ENCODE results near the gene EFNA4. TPM values are rescaled to one million over a fixed set of nuclear protein-coding genes. Genes with fewer than 3 reads are reported as not detected.

Gene EFNA4
- total RNA-seq, 1 donor from 2014 or later: 46.8 TPM

DNA sequence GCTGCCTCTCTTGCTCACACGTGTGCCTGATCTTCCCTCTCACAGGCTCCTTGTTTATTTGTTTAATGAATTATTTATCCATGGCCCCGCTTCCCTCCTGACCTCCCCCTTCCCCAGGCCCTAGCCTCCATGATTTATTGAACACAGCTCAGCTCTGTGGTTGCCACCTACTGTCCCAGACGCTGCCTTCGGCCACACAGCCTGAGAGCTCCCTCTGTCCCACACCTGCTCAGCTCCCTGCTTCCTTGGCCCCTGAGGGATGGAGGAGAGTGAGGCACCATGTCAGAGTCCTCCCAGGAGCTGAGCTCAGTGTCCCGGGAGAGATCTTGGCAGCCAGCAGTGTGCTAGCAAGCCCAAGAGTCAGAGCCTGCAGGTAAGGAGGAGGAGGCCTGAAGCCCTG, 12.0 kb downstream of the EFNA4 start:
- no peaks in the 10 kb centered on the region for H3K9me3 Mint-ChIP-seq (ENCODE audit: low read depth)
- H3K27me3 Mint-ChIP-seq: peaks cover 23% of the 10 kb centered on the region
- no peaks in the 10 kb centered on the region for H3K36me3 Mint-ChIP-seq (ENCODE audit: insufficient read depth)
- H3K27ac Mint-ChIP-seq: peak overlapping the region; percentile 88
- peaks cover 27% of the 10 kb centered on the region for H3K4me1 Mint-ChIP-seq (ENCODE audit: low read depth)
- TF ChIP-seq, protein P1, sequence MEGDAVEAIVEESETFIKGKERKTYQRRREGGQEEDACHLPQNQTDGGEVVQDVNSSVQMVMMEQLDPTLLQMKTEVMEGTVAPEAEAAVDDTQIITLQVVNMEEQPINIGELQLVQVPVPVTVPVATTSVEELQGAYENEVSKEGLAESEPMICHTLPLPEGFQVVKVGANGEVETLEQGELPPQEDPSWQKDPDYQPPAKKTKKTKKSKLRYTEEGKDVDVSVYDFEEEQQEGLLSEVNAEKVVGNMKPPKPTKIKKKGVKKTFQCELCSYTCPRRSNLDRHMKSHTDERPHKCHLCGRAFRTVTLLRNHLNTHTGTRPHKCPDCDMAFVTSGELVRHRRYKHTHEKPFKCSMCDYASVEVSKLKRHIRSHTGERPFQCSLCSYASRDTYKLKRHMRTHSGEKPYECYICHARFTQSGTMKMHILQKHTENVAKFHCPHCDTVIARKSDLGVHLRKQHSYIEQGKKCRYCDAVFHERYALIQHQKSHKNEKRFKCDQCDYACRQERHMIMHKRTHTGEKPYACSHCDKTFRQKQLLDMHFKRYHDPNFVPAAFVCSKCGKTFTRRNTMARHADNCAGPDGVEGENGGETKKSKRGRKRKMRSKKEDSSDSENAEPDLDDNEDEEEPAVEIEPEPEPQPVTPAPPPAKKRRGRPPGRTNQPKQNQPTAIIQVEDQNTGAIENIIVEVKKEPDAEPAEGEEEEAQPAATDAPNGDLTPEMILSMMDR (IDR thresholded peaks at IDR 0.05; ENCODE audit: unreplicated experiment): no peak
- H3K4me3 Mint-ChIP-seq (ENCODE audit: low read depth): no peak overlapping the region
- DNase-seq (ENCODE audit: low spot score, unreplicated experiment): no peak

DNA sequence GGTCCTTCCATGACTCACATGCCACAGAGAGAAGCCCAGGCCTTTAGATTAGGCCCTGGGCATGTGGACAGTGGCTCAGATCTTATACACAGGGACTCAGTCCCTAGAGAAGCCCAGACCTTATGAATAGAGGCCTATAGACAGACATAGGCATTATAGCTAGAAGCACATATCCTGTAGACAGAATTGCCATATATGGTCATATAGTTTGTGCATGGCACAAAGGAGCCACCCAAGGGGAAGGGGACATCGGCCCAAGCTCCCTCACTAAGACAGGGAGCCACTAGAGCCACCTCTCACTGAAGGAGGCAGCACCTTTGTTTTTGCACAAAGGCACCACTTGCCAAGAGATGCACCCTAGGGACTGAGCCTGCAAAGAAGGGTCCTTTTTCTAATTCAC, 12.8 kb downstream of the EFNA4 start:
- TF ChIP-seq, protein P1 (IDR thresholded peaks at IDR 0.05; ENCODE audit: unreplicated experiment): no peak

DNA sequence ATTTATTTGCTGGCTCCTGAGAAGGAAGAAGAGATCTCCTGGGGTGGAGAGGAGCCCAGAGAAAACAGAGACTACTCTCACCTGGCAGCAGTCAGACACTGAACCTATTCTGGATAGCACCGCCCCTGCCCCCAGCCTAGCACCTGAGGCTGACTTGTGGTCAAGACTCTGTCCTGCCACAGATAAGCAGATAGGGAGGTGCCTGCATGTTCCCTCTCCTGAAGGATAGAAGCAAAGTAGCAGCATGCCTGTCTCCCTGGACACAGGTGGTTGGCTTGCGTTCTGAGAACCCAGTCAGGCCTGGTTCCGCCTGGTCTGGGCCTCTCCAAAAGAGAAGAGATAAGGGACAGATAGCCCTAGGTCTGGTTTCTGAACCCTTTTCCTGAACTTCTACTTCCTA, 13.8 kb downstream of the EFNA4 start:
- peaks cover 23% of the 10 kb centered on the region for H3K27me3 Mint-ChIP-seq
- H3K9me3 Mint-ChIP-seq (ENCODE audit: low read depth): no peaks in the 10 kb centered on the region
- no peaks in the 10 kb centered on the region for H3K36me3 Mint-ChIP-seq (ENCODE audit: insufficient read depth)
- H3K4me3 Mint-ChIP-seq (ENCODE audit: low read depth): peak overlapping the region; percentile 51
- H3K27ac Mint-ChIP-seq: no peak overlapping the region
- no peak for DNase-seq (ENCODE audit: low spot score, unreplicated experiment)
- TF ChIP-seq, protein P1 (IDR thresholded peaks at IDR 0.05; ENCODE audit: unreplicated experiment): no peak
- peaks cover 25% of the 10 kb centered on the region for H3K4me1 Mint-ChIP-seq (ENCODE audit: low read depth)

More for the DNA sequence above, 12.8 kb downstream of the EFNA4 start:
- DNase-seq (ENCODE audit: low spot score, unreplicated experiment): no peak
- H3K9me3 Mint-ChIP-seq (ENCODE audit: low read depth): no peaks in the 10 kb centered on the region
- H3K4me1 Mint-ChIP-seq (ENCODE audit: low read depth): peaks cover 29% of the 10 kb centered on the region
- no peak overlapping the region for H3K27ac Mint-ChIP-seq
- H3K4me3 Mint-ChIP-seq (ENCODE audit: low read depth): no peak overlapping the region
- no peaks in the 10 kb centered on the region for H3K36me3 Mint-ChIP-seq (ENCODE audit: insufficient read depth)
- H3K27me3 Mint-ChIP-seq: peaks cover 25% of the 10 kb centered on the region

DNA sequence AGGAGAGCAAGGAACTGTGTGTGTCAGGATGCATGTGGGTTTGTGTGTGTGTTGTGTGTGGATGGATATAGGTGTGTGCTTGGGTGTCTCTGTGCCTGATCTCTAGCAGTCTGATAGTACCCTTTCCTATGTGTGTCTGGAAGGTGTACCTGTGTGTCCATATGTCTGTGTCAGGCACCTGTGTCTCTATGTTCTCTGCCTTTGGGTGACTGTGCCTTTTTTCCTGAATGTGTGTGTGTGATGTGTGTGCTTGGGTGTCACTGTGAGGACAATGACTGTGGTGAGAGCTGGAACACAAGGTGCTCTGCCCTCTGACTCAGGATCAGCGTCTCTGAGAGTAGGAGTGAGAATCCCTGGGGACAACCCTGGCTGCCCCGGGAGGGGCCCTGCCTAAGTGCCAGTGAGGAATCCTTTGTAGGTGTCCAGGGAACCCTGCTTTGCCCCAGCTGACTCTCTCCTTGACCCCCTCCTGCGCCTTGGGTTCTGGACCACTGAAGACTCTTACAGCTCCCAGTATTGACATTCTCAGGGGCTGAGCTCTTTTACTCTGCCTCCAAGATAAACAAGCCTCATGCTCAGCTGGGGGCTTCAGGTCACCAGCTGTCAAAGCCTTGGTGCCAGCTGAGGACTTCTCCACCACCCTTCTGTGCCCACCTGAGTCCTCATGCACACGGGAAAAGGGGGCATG, 14.4 kb downstream of the EFNA4 start:
- Mint-ChIP-seq H3K9me3 (ENCODE audit: low read depth) (no peaks in the 10 kb centered on the region), H3K36me3 (ENCODE audit: insufficient read depth) (no peaks in the 10 kb centered on the region), H3K27me3 (peaks cover 25% of the 10 kb centered on the region), H3K27ac (peak overlapping the region; percentile 5), H3K4me3 (ENCODE audit: low read depth) (peak overlapping the region; percentile 83), H3K4me1 (ENCODE audit: low read depth) (peaks cover 28% of the 10 kb centered on the region)
- TF ChIP-seq, protein P1 (IDR thresholded peaks at IDR 0.05; ENCODE audit: unreplicated experiment): no peak
- no peak for DNase-seq (ENCODE audit: low spot score, unreplicated experiment)

DNA sequence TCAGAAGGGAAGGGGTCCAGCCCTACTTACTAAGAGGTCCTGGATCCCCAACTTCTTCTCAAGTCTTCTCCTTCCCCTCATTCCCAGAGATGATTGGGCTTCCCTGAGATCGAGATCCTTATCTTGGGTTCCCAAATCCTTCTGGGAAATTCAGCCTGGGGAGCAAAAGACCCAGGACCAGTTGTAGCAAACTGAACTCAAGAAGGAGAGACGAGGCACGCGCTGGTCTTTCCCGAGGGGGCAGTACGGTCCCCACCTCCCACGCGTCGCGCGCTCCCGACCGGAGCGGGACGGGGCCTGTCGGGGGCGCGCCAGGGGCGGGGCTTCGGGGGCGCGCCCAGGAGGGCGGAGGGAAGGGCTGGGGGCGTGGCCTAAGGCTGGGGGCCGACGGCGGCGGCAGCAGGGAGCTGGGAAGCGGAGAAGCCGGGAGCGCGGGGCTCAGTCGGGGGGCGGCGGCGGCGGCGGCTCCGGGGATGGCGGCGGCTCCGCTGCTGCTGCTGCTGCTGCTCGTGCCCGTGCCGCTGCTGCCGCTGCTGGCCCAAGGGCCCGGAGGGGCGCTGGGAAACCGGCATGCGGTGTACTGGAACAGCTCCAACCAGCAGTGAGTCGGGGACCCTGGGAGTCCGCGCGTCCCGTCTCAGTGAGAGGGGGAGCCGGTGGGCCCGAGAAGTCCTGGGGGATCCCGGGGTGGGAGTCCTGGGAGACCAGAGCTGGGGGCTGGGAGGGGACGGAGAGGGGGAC, 15.1 kb downstream of the EFNA4 start, which contains the start of gene EFNA3:
Gene EFNA3 (plus strand): TSS at position 369 of the 741 bp plus-strand sequence. CDS start 105 bp downstream, at position 474.
- H3K4me3 Mint-ChIP-seq (ENCODE audit: low read depth): peak within 1 kb of the TSS; percentile 83

More for the DNA sequence above, 15.1 kb downstream of the EFNA4 start, which contains the start of gene EFNA3:
- peak within 1 kb of the TSS; percentile 86 for H3K27ac Mint-ChIP-seq
- no peaks in the 10 kb centered on the region for H3K9me3 Mint-ChIP-seq (ENCODE audit: low read depth)
- peaks cover 29% of the 10 kb centered on the region for H3K27me3 Mint-ChIP-seq
- TF ChIP-seq, protein P1 (IDR thresholded peaks at IDR 0.05; ENCODE audit: unreplicated experiment): no peak
- no peak for DNase-seq (ENCODE audit: low spot score, unreplicated experiment)
- no peaks in the 10 kb centered on the region for H3K36me3 Mint-ChIP-seq (ENCODE audit: insufficient read depth)
- peaks cover 29% of the 10 kb centered on the region for H3K4me1 Mint-ChIP-seq (ENCODE audit: low read depth)
